Measurements from ENCODE around the gene RAB5B. TPM values are rescaled to one million over a fixed set of nuclear protein-coding genes. Genes with fewer than 3 reads are reported as not detected.
A peak's percentile ranks its signal among the peaks of the same experiment; 100 is the strongest.

RAB5B gene
- total RNA-seq (ENCODE audit: low replicate concordance): 105 and 131 TPM in 2 replicates
- long read RNA-seq, partial matches to known transcripts: 1 of 13 reads
- long read RNA-seq, other reads (novel, unspliced or antisense): 12 of 13 reads

GRCh38 chr12:55973599-55974307 lies at the start of gene RAB5B:
RAB5B (plus strand) TSS chr12:55974078; CDS start chr12:55986961, 12,883 bp downstream.
- TF ChIP-seq CTCF (conservative IDR thresholded peaks at IDR 0.05): no peak
- Mint-ChIP-seq H3K9me3 (no peaks in the 10 kb centered on the region), H3K4me3 (no peak within 1 kb of the TSS), H3K4me1 (ENCODE audit: unreplicated experiment) (peaks cover 11% of the 10 kb centered on the region), H3K27ac (no peak within 1 kb of the TSS), H3K27me3 (no peaks in the 10 kb centered on the region), H3K36me3 (peaks cover 12% of the 10 kb centered on the region)
- DNase-seq (ENCODE audit: extremely low spot score, unreplicated experiment): peak; percentile 97

- Mint-ChIP-seq H3K27ac (peak overlapping the region; percentile 100), H3K36me3 (peaks cover 11% of the 10 kb centered on the region), H3K4me3 (peak overlapping the region; percentile 94), H3K4me1 (ENCODE audit: unreplicated experiment) (peaks cover 23% of the 10 kb centered on the region), H3K9me3 (no peaks in the 10 kb centered on the region), H3K27me3 (no peaks in the 10 kb centered on the region)
- TF ChIP-seq CTCF (conservative IDR thresholded peaks at IDR 0.05): no peak
- DNase-seq (ENCODE audit: extremely low spot score, unreplicated experiment): no peak
These were observed 48.5 kb upstream of the RAB5B start for GRCh38 chr12:55925371-55925770.

- DNase-seq (ENCODE audit: extremely low spot score, unreplicated experiment): no peak
- Mint-ChIP-seq H3K36me3 (peaks cover 11% of the 10 kb centered on the region), H3K9me3 (no peaks in the 10 kb centered on the region), H3K4me1 (ENCODE audit: unreplicated experiment) (peaks cover 30% of the 10 kb centered on the region), H3K4me3 (peak overlapping the region; percentile 94), H3K27ac (peak overlapping the region; percentile 100), H3K27me3 (peaks cover under 1% of the 10 kb centered on the region)
- no peak for TF ChIP-seq CTCF (conservative IDR thresholded peaks at IDR 0.05)
These were observed 47.8 kb upstream of the RAB5B start for GRCh38 chr12:55925870-55926737.

- Mint-ChIP-seq H3K36me3 (peaks cover 11% of the 10 kb centered on the region), H3K27me3 (peaks cover 5% of the 10 kb centered on the region), H3K4me3 (peak overlapping the region; percentile 94), H3K9me3 (no peaks in the 10 kb centered on the region), H3K4me1 (ENCODE audit: unreplicated experiment) (peaks cover 36% of the 10 kb centered on the region), H3K27ac (peak overlapping the region; percentile 100)
- peak; percentile 83 for TF ChIP-seq CTCF (conservative IDR thresholded peaks at IDR 0.05)
- peak; percentile 89 for DNase-seq (ENCODE audit: extremely low spot score, unreplicated experiment)
These were observed 46.9 kb upstream of the RAB5B start for GRCh38 chr12:55926738-55927587.

All from type B pancreatic cell (in vitro differentiated cells).